ENCODE results near the gene DDC.
A peak's percentile ranks its signal among the peaks of the same experiment; 100 is the strongest.

- TF ChIP-seq TAF1 (conservative IDR thresholded peaks at IDR 0.05) (no peak), CTCF (IDR thresholded peaks at IDR 0.05; ENCODE audit: low read depth, low read length, missing input control) (peak; percentile 8)
Observed at GRCh38 chr7:50588937-50589336, 23.7 kb upstream of the DDC start.
